CD4-positive, alpha-beta T cell (primary cell): Measurements from ENCODE around the gene ADGRD1. TPM values are rescaled to one million over a fixed set of nuclear protein-coding genes. Genes with fewer than 3 reads are reported as not detected.

Source experiments
- ATAC-seq: fragments of 200-7000 bp; cut with Tn5 transposase; one replicate; pipeline ENCODE4 v1.10.0; 2022; ENCODE audit warnings: mild to moderate bottlenecking; ENCODE audit not compliant: poor library complexity
- CTCF ChIA-PET: fragments of 350-600 bp; sonication (Branson Sonifier 250); formaldehyde crosslinking; loops from one replicate; lab custom pipeline; 2021; ENCODE audit warnings: antibody characterized with exemption, inconsistent platforms; lab: Charles Lee
- POLR2A ChIA-PET: fragments of 350-600 bp; sonication (Branson Sonifier 250); formaldehyde crosslinking; loops from one replicate; lab custom pipeline; 2021; ENCODE audit warnings: antibody characterized with exemption, inconsistent platforms; lab: Charles Lee
- DNase-seq, 14 experiments: peaks; one replicate each; pipeline ENCODE4 v3.0.0-alpha.2; 2013 to 2020; ENCODE audit warnings: mixed read lengths in 2 of 14
- H3K27ac ChIP-seq, 2 donors: one replicate each; pipeline versions ENCODE4 v1.5.1 to v1.7.0; 2013; ENCODE audit warnings: low read length in 2 of 2, low read depth in 1 of 2, mild to moderate bottlenecking in 1 of 2
- H3K27me3 ChIP-seq, 2 experiments: 1 replicate in 1 of 2; 2 replicates in 1 of 2; pipeline versions ENCODE4 v1.6.1 to v1.7.0; 2013; ENCODE audit warnings: low read length in 2 of 2, control low read depth in 1 of 2, mild to moderate bottlenecking in 1 of 2, moderate library complexity in 1 of 2; ENCODE audit not compliant: insufficient read depth in 2 of 2, control insufficient read depth in 1 of 2
- H3K36me3 ChIP-seq: one replicate; pipeline ENCODE4 v1.6.1; 2013; ENCODE audit warnings: low read length, control low read depth; ENCODE audit not compliant: insufficient read depth
- H3K4me1 ChIP-seq: one replicate; pipeline ENCODE4 v1.6.1; 2013; ENCODE audit warnings: low read length, control low read depth; ENCODE audit not compliant: insufficient read depth
- H3K4me3 ChIP-seq: one replicate; pipeline ENCODE4 v1.5.1; 2013; ENCODE audit warnings: mild to moderate bottlenecking, low read length, moderate library complexity
- H3K9me3 ChIP-seq, 2 experiments: 1 replicate in 1 of 2; 2 replicates in 1 of 2; pipeline versions ENCODE4 v1.6.1 to v1.7.0; 2013; ENCODE audit warnings: low read length in 2 of 2, mild to moderate bottlenecking in 2 of 2, control low read depth in 1 of 2, moderate library complexity in 1 of 2; ENCODE audit not compliant: control insufficient read depth in 1 of 2, insufficient read depth in 1 of 2
- H3K27ac Mint-ChIP-seq: one replicate; pipeline ENCODE4 v1.8.0; 2020; ENCODE audit warnings: mixed read lengths
- H3K27me3 Mint-ChIP-seq: one replicate; pipeline ENCODE4 v1.8.0; 2021; ENCODE audit warnings: mixed read lengths
- H3K36me3 Mint-ChIP-seq: one replicate; pipeline ENCODE4 v1.8.0; 2021; ENCODE audit warnings: low read depth, mixed read lengths
- H3K4me1 Mint-ChIP-seq: one replicate; pipeline ENCODE4 v1.8.0; 2021; ENCODE audit warnings: low read depth, mixed read lengths
- H3K4me3 Mint-ChIP-seq: one replicate; pipeline ENCODE4 v1.8.0; 2020; ENCODE audit warnings: mild to moderate bottlenecking, mixed read lengths
- H3K9me3 Mint-ChIP-seq: one replicate; pipeline ENCODE4 v1.8.0; 2020; ENCODE audit warnings: mixed read lengths
- CTCF ChIP-seq: fragments of 200-600 bp; IDR thresholded peaks from one replicate; pipeline ENCODE4 v1.8.0; 2022; ENCODE audit warnings: antibody characterized with exemption, mild to moderate bottlenecking
- intact Hi-C, 2 experiments: fragments of 100-400 bp; cut with DNase I in 1 of 2; cut with micrococcal nuclease in 1 of 2; formaldehyde crosslinking; loops; one replicate each; pipeline versions ENCODE4 v1.15.1 to v1.9.0; 2023 to 2025; cut with DNase I, micrococcal nuclease
- total RNA-seq, 174 experiments: library from RNA in 2 of 174; stranded (reverse) in 2 of 174; gene quantifications; one replicate each; pipeline ENCODE4 v1.2.3 and lab custom pipeline; 2021 to 2026

The ADGRD1 gene
- total RNA-seq, 2 experiments from 2014 or later = 0.22 TPM; not detected in 1

DNA sequence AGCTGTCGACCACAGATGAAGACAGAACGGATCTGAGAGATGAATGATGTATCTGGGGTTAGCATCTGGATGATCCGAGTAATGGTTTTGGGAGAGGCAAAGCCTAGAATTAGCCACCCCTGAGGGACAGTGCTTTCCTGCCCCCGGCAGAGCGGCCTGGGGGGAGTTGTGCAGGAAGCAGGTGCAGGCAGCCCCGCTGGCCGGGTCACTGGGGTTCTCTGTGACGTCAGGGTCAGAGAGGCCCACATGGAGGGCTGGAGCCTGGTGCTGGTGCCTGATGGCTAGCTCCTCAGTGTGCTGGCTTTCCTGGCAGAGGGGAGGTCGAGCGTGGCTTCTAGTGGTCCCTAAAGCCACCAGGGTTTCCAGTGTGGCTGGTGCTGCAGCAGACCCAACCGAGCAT, 70.3 kb downstream of the ADGRD1 start:
- no peaks in the 10 kb centered on the region for H3K4me1 ChIP-seq
- no peak for ATAC-seq
- CTCF ChIA-PET = no interaction called here
- H3K4me3 Mint-ChIP-seq = no peak overlapping the region
- no peaks in the 10 kb centered on the region for H3K9me3 Mint-ChIP-seq
- DNase-seq = no peak
- no peaks in the 10 kb centered on the region for H3K36me3 Mint-ChIP-seq
- no peak for TF ChIP-seq CTCF
- H3K36me3 ChIP-seq = no peaks in the 10 kb centered on the region
- intact Hi-C loops = no loop called here
- H3K9me3 ChIP-seq = no peaks in the 10 kb centered on the region
- no peaks in the 10 kb centered on the region for H3K4me1 Mint-ChIP-seq
- H3K27ac ChIP-seq = no peak overlapping the region
- H3K27me3 ChIP-seq = no peaks in the 10 kb centered on the region
- H3K27me3 Mint-ChIP-seq = no peaks in the 10 kb centered on the region
- POLR2A ChIA-PET = no interaction called here
- H3K27ac Mint-ChIP-seq = no peak overlapping the region
- H3K4me3 ChIP-seq = no peak overlapping the region

DNA sequence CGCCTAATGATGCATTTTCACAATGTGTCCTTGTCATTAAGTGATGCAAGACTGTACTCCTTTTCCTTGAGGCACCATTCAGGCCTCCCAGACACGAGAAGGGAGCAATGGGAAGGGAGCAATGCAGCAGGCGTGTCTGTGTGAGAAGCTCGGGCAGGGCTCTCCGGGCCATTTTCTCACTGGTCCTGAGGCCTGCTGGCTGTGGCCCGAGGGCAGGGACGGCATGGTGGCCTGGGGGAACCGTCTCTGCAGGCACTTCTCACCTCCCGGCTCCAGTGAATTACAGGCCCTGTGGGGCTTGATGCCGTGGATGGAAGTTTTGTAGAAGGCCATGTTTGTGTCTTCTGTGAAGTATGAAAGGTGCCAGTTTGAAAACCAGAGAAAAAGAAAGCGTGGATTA, 71.0 kb downstream of the ADGRD1 start:
- H3K36me3 ChIP-seq = no peaks in the 10 kb centered on the region
- H3K4me3 ChIP-seq = no peak overlapping the region
- no peak for DNase-seq
- no peaks in the 10 kb centered on the region for H3K9me3 ChIP-seq
- H3K27me3 Mint-ChIP-seq = no peaks in the 10 kb centered on the region
- TF ChIP-seq CTCF = no peak
- no peak overlapping the region for H3K27ac ChIP-seq
- no peaks in the 10 kb centered on the region for H3K27me3 ChIP-seq
- no peak for ATAC-seq
- H3K36me3 Mint-ChIP-seq = no peaks in the 10 kb centered on the region
- H3K27ac Mint-ChIP-seq = no peak overlapping the region
- POLR2A ChIA-PET = no interaction called here
- H3K4me1 ChIP-seq = no peaks in the 10 kb centered on the region
- CTCF ChIA-PET = no interaction called here
- H3K4me3 Mint-ChIP-seq = no peak overlapping the region
- H3K4me1 Mint-ChIP-seq = no peaks in the 10 kb centered on the region
- intact Hi-C loops = no loop called here
- H3K9me3 Mint-ChIP-seq = no peaks in the 10 kb centered on the region

GRCh38 chr12:131025234-131025633, 71.5 kb downstream of the ADGRD1 start:
- Histone ChIP-seq H3K36me3 (no peaks in the 10 kb centered on the region), H3K27me3 (no peaks in the 10 kb centered on the region), H3K4me1 (no peaks in the 10 kb centered on the region), H3K4me3 (no peak overlapping the region), H3K9me3 (no peaks in the 10 kb centered on the region), H3K27ac (no peak overlapping the region)
- Mint-ChIP-seq H3K36me3 (no peaks in the 10 kb centered on the region), H3K27ac (no peak overlapping the region), H3K4me1 (no peaks in the 10 kb centered on the region), H3K27me3 (no peaks in the 10 kb centered on the region), H3K9me3 (no peaks in the 10 kb centered on the region), H3K4me3 (no peak overlapping the region)
- ChIA-PET POLR2A (no interaction called here), CTCF (no interaction called here)
- ATAC-seq (no peak), DNase-seq (no peak)
- no peak for TF ChIP-seq CTCF
- intact Hi-C loops = no loop called here
